HG02763 (cell line): ENCODE results near the gene SFT2D2.
"Not testable (repeated sequence)": the region's sequence is repeated elsewhere in the genome, so short reads cannot be mapped to it uniquely, and the experiment has no call there.

Experiments used
- ATAC-seq: cut with Tn5 transposase; IDR thresholded peaks from one replicate; pipeline ENCODE4 v1.9.1; 2021; ENCODE audit warnings: mild to moderate bottlenecking, moderate library complexity; ENCODE audit not compliant: unreplicated experiment

Gene SFT2D2

GRCh38 chr1:168225476-168226190, at the start of gene SFT2D2:
Gene SFT2D2, plus strand, starts transcription at chr1:168226004. Its CDS starts 76 bp downstream, at chr1:168226080.
- peak; percentile 87 for ATAC-seq

- ATAC-seq: no peak
These were observed 47.6 kb upstream of the SFT2D2 start for GRCh38 chr1:168178227-168178637.

DNA sequence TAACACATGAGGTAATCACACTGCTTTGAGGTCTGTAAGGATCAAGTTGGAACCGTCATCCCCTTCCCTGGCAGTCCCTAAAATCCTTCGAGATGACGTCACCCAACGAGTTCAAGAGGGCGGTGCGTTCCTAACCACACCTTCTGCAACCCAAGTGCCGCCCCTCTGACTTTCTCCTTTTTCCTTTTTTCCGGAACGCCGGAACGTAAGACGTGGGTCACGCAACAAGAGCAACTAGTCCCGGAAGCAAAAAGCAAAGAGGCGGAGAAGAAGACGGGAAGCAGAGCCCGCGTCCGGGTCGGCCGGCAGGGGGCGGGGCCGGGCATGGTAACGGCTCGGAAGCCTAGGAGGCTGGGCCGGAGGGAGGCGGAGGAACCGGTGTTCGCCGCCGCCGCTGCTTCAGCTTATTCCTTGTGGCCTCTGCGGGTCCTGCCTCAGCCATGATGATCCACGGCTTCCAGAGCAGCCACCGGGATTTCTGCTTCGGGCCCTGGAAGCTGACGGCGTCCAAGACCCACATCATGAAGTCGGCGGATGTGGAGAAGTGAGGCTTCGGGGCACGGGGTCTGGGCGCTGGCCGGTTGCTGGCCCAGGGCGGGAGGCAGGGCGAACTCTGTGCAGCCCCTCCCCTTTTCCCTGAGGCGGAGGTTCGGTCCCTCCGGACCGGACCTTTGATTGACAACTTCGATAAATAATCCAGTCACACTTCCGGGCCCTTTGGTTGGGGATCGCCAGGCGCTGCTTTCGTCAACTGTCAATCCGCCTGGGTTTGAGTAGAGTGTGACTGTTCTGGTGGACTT, 47.0 kb upstream of the SFT2D2 start, which contains the start of gene TIPRL:
Gene TIPRL (plus strand): TSS at position 325 of the 800 bp plus-strand sequence. CDS start 116 bp downstream, at position 441.
- peak; percentile 92 for ATAC-seq

DNA sequence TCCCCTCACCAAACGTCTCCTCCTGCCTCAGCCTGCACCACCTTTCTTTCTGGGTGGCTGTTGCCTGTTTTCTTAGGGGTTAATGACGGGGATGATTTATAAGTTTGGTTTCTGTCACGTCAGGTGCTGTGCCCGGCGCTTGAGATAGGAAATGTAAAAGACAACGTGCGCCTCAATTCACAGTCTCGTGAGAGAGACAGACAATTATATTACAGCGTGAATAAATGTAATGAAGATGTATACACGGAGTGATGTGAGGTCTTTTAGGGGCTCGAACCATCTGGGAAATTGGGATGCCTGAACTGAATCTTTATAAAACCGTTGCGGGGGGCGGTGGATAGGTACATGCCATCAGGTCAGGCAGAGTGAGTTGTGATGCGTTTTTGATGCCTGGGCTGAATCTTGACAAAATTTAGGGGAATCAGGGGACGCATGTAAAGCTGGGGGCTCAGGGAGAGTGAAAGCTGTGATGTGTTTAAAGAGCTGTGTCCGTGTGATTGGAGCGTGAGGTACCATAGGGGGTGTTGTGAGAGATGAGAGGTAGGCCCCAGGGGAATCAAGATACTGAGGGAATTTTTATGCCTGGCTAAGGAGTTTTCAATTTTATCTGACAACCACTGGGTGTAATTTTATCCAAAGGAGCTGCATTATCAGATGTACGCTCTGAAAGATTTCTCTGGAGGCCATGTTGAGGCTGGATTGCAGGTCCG, 46.2 kb upstream of the SFT2D2 start:
- no peak for ATAC-seq

GRCh38 chr1:168180148-168180524, 45.7 kb upstream of the SFT2D2 start:
- no peak for ATAC-seq

- ATAC-seq: not testable (repeated sequence)
These were observed 44.6 kb upstream of the SFT2D2 start for GRCh38 chr1:168181063-168181720.

GRCh38 chr1:168187177-168187576, 38.6 kb upstream of the SFT2D2 start:
- no peak for ATAC-seq

- no peak for ATAC-seq
These were observed 35.4 kb upstream of the SFT2D2 start for GRCh38 chr1:168190403-168190802.

DNA sequence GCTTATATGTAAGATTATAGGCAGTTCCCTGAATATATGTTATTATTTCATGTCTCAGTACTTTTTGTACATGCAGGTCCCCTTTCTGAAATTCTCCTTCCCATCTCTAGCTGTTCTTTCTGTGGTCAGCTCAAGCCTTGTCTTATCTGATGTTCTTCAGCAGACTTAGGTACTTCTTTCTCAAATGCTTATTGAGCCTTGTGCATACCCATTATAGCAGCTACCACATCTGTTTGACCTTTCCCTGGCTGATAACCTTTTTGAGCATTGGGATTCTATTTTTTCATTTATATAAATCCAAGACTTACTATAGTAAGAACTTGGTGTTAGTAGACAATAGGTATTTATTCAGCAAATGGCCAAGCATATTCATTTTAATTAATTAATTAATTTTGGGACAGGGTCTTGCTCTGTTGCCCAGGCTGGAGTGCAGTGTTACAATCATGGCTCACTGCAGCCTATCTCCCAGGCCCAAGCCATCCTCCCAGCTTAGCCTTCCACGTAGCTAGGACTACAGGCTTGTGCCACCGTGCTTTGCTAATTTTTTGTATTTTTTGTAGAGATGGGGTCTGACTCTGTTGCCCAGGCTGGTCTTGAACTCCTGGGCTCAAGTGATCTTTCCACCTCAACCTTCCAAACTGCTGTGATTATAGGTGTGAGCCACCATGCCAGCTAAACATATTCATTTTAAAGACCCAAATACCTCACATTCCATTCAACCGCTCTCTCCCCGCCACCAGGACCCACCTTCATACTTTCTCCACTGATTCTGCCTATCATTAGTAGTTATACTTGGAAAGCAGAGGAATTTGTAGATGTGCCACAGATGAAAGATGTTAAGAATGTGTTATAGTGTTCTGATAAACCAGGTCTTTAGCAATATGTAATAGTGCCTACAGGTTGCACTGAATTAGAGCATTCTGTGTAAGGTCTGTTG, 30.3 kb upstream of the SFT2D2 start:
- ATAC-seq: no peak

- ATAC-seq: no peak
These were observed 26.7 kb upstream of the SFT2D2 start for GRCh38 chr1:168199056-168199455.

GRCh38 chr1:168202941-168203654, 22.7 kb upstream of the SFT2D2 start:
- ATAC-seq: no peak

DNA sequence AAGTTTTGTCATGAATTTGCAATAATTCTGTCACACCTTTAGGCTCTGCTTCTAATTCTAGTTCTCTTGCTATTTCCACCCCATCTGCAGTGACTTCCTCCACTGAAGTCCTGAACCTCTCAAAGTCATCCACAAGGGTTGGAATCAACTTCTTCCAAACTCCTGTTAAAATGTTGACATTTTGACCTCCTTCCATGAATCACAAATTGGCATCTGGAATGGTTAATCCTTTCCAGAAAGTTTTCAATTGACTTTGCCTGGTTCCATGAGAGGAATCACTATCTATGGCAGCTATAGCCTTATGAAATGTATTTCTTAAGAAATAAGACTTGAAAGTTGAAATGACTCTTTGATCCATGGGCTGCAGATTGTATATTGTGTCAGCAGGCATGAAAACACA, 19.7 kb upstream of the SFT2D2 start:
- ATAC-seq: no peak

- ATAC-seq: not testable (repeated sequence)
These were observed 18.1 kb upstream of the SFT2D2 start for GRCh38 chr1:168207673-168208072.

DNA sequence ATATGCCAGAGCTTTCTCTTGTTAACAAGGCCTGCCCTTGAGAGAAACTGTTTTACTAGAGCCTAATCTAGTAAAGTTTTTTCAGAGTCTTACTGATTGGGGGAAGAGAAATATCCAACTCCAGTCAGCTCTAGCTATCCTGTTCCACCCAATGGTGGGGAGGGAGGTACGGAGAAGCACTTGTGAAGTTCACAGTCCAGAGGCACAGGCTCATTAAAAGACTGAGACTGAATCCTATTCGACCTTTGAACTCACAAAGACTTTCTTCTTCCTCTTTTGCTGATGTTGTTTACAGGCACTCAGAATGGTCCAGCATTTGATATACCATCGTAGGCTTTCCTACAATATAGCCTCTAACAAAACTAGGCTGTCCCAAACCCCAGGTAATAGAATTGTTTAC, 15.5 kb upstream of the SFT2D2 start:
- ATAC-seq: no peak

DNA sequence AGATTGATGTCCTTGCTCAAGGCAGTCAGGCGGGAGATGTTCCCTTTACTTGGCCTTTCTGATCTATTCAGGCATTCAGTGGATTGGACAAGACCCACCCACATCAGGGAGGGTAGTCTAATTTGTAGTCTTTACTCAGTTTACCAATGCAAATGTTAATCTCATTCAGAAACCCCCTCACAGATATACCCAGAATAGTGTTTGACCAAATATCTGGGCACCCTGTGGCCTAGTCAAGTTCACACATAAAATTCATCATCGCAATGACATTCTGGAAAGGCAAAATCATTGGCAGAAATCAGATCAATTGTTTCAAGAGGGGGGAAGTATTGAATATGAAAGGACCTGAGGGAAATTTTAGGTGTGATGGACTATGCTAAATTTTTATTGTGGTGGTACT, 12.5 kb upstream of the SFT2D2 start:
- no peak for ATAC-seq

GRCh38 chr1:168216171-168216570, 9.6 kb upstream of the SFT2D2 start:
- ATAC-seq: no peak

DNA sequence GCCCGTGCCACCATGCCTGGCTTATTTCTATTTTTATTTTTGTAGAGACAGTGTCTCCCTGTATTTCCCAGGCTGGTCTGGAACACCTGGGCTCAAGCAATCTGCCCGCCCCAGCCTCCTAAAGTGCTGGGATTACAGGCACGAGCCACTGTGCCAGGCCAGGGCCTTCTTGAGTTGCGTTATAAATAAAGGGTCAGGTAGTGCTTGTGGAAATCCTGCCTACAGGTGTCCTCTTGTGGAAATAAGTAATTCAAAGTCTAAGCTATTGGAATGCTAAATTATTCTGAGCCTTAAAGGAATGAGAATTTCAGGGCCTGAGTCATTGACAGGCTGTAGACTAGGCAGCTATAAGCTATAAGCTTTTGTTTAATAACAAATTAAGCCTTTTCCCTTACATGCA, 8.1 kb upstream of the SFT2D2 start:
- ATAC-seq: no peak

DNA sequence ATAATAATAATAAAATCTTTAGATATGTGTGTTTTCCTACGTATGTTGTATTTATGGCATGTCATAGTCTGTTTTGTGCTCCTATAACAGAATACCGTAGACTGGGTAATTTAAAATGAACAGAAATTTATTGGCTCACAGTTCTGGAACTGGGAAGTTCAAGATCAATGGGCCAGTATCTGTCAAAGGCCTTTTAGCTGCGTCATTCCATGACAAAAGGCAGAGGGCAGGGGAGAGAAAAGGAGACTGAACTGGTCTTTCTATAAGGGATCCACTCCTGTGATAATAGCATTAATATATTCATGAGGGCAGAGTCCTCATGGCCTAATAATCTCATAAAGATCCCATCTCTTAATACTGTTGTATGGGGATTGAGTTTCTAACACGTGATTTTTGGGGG, 7.1 kb upstream of the SFT2D2 start:
- ATAC-seq: no peak

- ATAC-seq: no peak
These were observed 5.3 kb upstream of the SFT2D2 start for GRCh38 chr1:168220470-168220871.
